Uterus (tissue), 4 donors: ENCODE measurements around the gene TEPSIN. TPM values are rescaled to one million over a fixed set of nuclear protein-coding genes. Genes with fewer than 3 reads are reported as not detected.
A peak's percentile ranks its signal among the peaks of the same experiment; 100 is the strongest.

Experiments
- DNase-seq, 2 donors: peaks; one replicate each; pipeline ENCODE4 v3.0.0-alpha.2; 2019 to 2020
- H3K27ac ChIP-seq, 2 donors: fragments of 200-600 bp; sonication (generic); 1 replicate in 1 of 2; 2 replicates in 1 of 2; pipeline ENCODE4 v1.5.1; 2016 to 2018
- H3K27me3 ChIP-seq, 2 donors: fragments of 200-600 bp; sonication (generic); one replicate each; pipeline ENCODE4 v1.5.1; 2018 to 2019; ENCODE audit warnings: control low read depth in 1 of 2
- H3K36me3 ChIP-seq, 2 donors: fragments of 200-600 bp; sonication (generic); one replicate each; pipeline ENCODE4 v1.5.1; 2019; ENCODE audit warnings: control low read depth in 1 of 2
- H3K4me1 ChIP-seq, 2 donors: fragments of 200-600 bp; sonication (generic); one replicate each; pipeline ENCODE4 v1.5.1; 2018 to 2019; ENCODE audit warnings: control low read depth in 1 of 2
- H3K4me3 ChIP-seq, 2 donors: fragments of 200-600 bp; sonication (generic); 1 replicate in 1 of 2; 2 replicates in 1 of 2; pipeline ENCODE4 v1.5.1; 2018 to 2019; ENCODE audit warnings: mild to moderate bottlenecking in 1 of 2
- H3K9me3 ChIP-seq, 2 donors: fragments of 200-600 bp; sonication (generic); one replicate each; pipeline ENCODE4 v1.5.1; 2019; ENCODE audit warnings: control low read depth in 1 of 2
- CTCF ChIP-seq, 4 experiments: fragments of 200-600 bp in 2 of 4; fragments of 450-650 bp in 2 of 4; sonication (generic) in 2 of 4; IDR thresholded peaks; one replicate each; pipeline ENCODE4 v1.5.1; 2016 to 2019; ENCODE audit warnings: antibody characterized with exemption in 4 of 4, mild to moderate bottlenecking in 2 of 4, moderate library complexity in 1 of 4
- POLR2A ChIP-seq, 2 donors: fragments of 450-650 bp; IDR thresholded peaks; one replicate each; pipeline ENCODE4 v1.6.1; 2016; ENCODE audit warnings: antibody characterized with exemption in 2 of 2, mild to moderate bottlenecking in 1 of 2, moderate library complexity in 1 of 2
- intact Hi-C: fragments of 100-400 bp; cut with DNase I; formaldehyde crosslinking; loops from one replicate; pipeline ENCODE4 v1.15.1; 2023; ENCODE audit warnings: low total_unique reads
- total RNA-seq, 4 donors: library from RNA; depleted of rRNA in 3 of 4; stranded (reverse); fragments of >200 nt in 3 of 4; gene quantifications; one replicate each; pipeline versions ENCODE4 v1.1.0 to v1.2.4, GENCODE V29; 2014 to 2023
- donor health status: DM: yes; HTN: yes; CAD: no.

The TEPSIN gene
- total RNA-seq, 4 donors from 2014 or later = 6.4 to 31.2 (median 22.6) TPM; not detected in 1

GRCh38 chr17:81223762-81224130 lies 15.1 kb downstream of the TEPSIN start:
- Histone ChIP-seq H3K4me3 (peak overlapping the region; percentile 24 to 41), H3K27me3 (no peaks in the 10 kb centered on the region), H3K4me1 (peaks cover 6 to 7% of the 10 kb centered on the region in 2 donors), H3K36me3 (no peaks in the 10 kb centered on the region), H3K9me3 (no peaks in the 10 kb centered on the region), H3K27ac (peak overlapping the region; percentile 53 to 83)
- intact Hi-C loops = no loop called here
- TF ChIP-seq CTCF (IDR thresholded peaks at IDR 0.05) (no peak), POLR2A (IDR thresholded peaks at IDR 0.05) (no peak)
- no peak for DNase-seq

- intact Hi-C loops = no loop called here
- no peaks in the 10 kb centered on the region for H3K27me3 ChIP-seq
- H3K4me1 ChIP-seq = peaks cover 6 to 7% of the 10 kb centered on the region in 2 donors
- peak; percentile 98 to 99 for DNase-seq
- no peaks in the 10 kb centered on the region for H3K9me3 ChIP-seq
- H3K4me3 ChIP-seq = peak within 1 kb of the TSS; percentile 61 to 79
- H3K36me3 ChIP-seq = no peaks in the 10 kb centered on the region
- peak within 1 kb of the TSS; percentile 53 to 83 for H3K27ac ChIP-seq
- TF ChIP-seq POLR2A (IDR thresholded peaks at IDR 0.05) (peak in 1 of 2 donors; percentile 26), CTCF (IDR thresholded peaks at IDR 0.05) (no peak)
These were observed 15.7 kb downstream of the TEPSIN start, which contains the start of gene CEP131 for GRCh38 chr17:81222906-81223761. TSS of gene CEP131 (minus strand) at chr17:81222965. CDS start at chr17:81220056, 2,909 bp downstream.

- Histone ChIP-seq H3K4me1 (peaks cover 6 to 7% of the 10 kb centered on the region in 2 donors), H3K4me3 (peak overlapping the region; percentile 61 to 79), H3K36me3 (no peaks in the 10 kb centered on the region), H3K27me3 (no peaks in the 10 kb centered on the region), H3K9me3 (no peaks in the 10 kb centered on the region), H3K27ac (peak overlapping the region; percentile 39 to 74)
- intact Hi-C loops = no loop called here
- TF ChIP-seq CTCF (IDR thresholded peaks at IDR 0.05) (peak in 1 of 4 experiments; percentile 3), POLR2A (IDR thresholded peaks at IDR 0.05) (no peak)
- no peak for DNase-seq
These were observed 16.3 kb downstream of the TEPSIN start for GRCh38 chr17:81222620-81222905.

- no peaks in the 10 kb centered on the region for H3K9me3 ChIP-seq
- intact Hi-C loops = no loop called here
- DNase-seq = no peak
- no peaks in the 10 kb centered on the region for H3K27me3 ChIP-seq
- TF ChIP-seq CTCF (IDR thresholded peaks at IDR 0.05) = no peak
- no peak for TF ChIP-seq POLR2A (IDR thresholded peaks at IDR 0.05)
- no peaks in the 10 kb centered on the region for H3K36me3 ChIP-seq
- peaks cover 6 to 7% of the 10 kb centered on the region in 2 donors for H3K4me1 ChIP-seq
- H3K27ac ChIP-seq = peak overlapping the region; percentile 39 to 74
- peak overlapping the region; percentile 61 to 79 for H3K4me3 ChIP-seq
These were observed 16.8 kb downstream of the TEPSIN start for GRCh38 chr17:81221842-81222619.

- Histone ChIP-seq H3K4me1 (peaks cover 6 to 7% of the 10 kb centered on the region in 2 donors), H3K9me3 (no peaks in the 10 kb centered on the region), H3K27me3 (no peaks in the 10 kb centered on the region), H3K27ac (no peak overlapping the region), H3K36me3 (no peaks in the 10 kb centered on the region), H3K4me3 (no peak overlapping the region)
- intact Hi-C loops = no loop called here
- DNase-seq = no peak
- TF ChIP-seq POLR2A (IDR thresholded peaks at IDR 0.05) (no peak), CTCF (IDR thresholded peaks at IDR 0.05) (no peak)
These were observed 17.4 kb downstream of the TEPSIN start for GRCh38 chr17:81221371-81221841.
